Measurements from ENCODE around the gene KLHL28. TPM values are rescaled to one million over a fixed set of nuclear protein-coding genes. Genes with fewer than 3 reads are reported as not detected.

Gene KLHL28
- total RNA-seq, 6 experiments from 2014 or later, result 6.6 to 9.6 (median 8.5) TPM

GRCh38 chr14:44979273-44979672 is 17.5 kb upstream of the KLHL28 start:
- Mint-ChIP-seq H3K4me3 (no peak overlapping the region), H3K27ac (no peak overlapping the region), H3K36me3 (ENCODE audit: low read depth) (no peaks in the 10 kb centered on the region), H3K27me3 (ENCODE audit: insufficient read depth) (no peaks in the 10 kb centered on the region), H3K4me1 (ENCODE audit: low read depth) (peaks cover 19% of the 10 kb centered on the region), H3K9me3 (no peaks in the 10 kb centered on the region)
- DNase-seq, result no peak
- TF ChIP-seq CTCF (IDR thresholded peaks at IDR 0.05), result no peak

GRCh38 chr14:44971459-44971858 is 9.7 kb upstream of the KLHL28 start:
- peaks cover 42% of the 10 kb centered on the region for H3K36me3 Mint-ChIP-seq (ENCODE audit: low read depth)
- no peaks in the 10 kb centered on the region; the same call in 1 of the 2 replicates for H3K27me3 Mint-ChIP-seq (ENCODE audit: insufficient read depth)
- peaks cover 55% of the 10 kb centered on the region for H3K4me1 Mint-ChIP-seq (ENCODE audit: low read depth)
- no peak for TF ChIP-seq CTCF (IDR thresholded peaks at IDR 0.05)
- H3K4me3 Mint-ChIP-seq, result no peak overlapping the region
- no peak overlapping the region for H3K27ac Mint-ChIP-seq
- no peak for DNase-seq
- no peaks in the 10 kb centered on the region; the same call in 1 of the 2 replicates for H3K9me3 Mint-ChIP-seq

GRCh38 chr14:44970907-44971306 is 9.2 kb upstream of the KLHL28 start:
- TF ChIP-seq CTCF (IDR thresholded peaks at IDR 0.05), result no peak
- DNase-seq, result no peak
- no peaks in the 10 kb centered on the region; the same call in 1 of the 2 replicates for H3K9me3 Mint-ChIP-seq
- no peak overlapping the region for H3K27ac Mint-ChIP-seq
- peaks cover 55% of the 10 kb centered on the region for H3K4me1 Mint-ChIP-seq (ENCODE audit: low read depth)
- peaks cover 42% of the 10 kb centered on the region for H3K36me3 Mint-ChIP-seq (ENCODE audit: low read depth)
- no peak overlapping the region for H3K4me3 Mint-ChIP-seq
- no peaks in the 10 kb centered on the region; the same call in 1 of the 2 replicates for H3K27me3 Mint-ChIP-seq (ENCODE audit: insufficient read depth)

GRCh38 chr14:44968714-44969113 is 7.0 kb upstream of the KLHL28 start:
- no peaks in the 10 kb centered on the region; the same call in 1 of the 2 replicates for H3K9me3 Mint-ChIP-seq
- H3K4me3 Mint-ChIP-seq, result 0 out of 2 replicates have a peak overlapping the region, but pooled peaks have one; percentile 3
- no peak for TF ChIP-seq CTCF (IDR thresholded peaks at IDR 0.05)
- H3K4me1 Mint-ChIP-seq (ENCODE audit: low read depth), result peaks cover 76% of the 10 kb centered on the region
- DNase-seq, result no peak
- H3K36me3 Mint-ChIP-seq (ENCODE audit: low read depth), result peaks cover 42% of the 10 kb centered on the region
- no peak overlapping the region for H3K27ac Mint-ChIP-seq
- H3K27me3 Mint-ChIP-seq (ENCODE audit: insufficient read depth), result no peaks in the 10 kb centered on the region; the same call in 1 of the 2 replicates

- TF ChIP-seq CTCF (IDR thresholded peaks at IDR 0.05), result no peak
- DNase-seq, result no peak
- Mint-ChIP-seq H3K27ac (0 out of 2 replicates have a peak overlapping the region, but pooled peaks have one; percentile 30), H3K36me3 (ENCODE audit: low read depth) (peaks cover 41% of the 10 kb centered on the region), H3K4me3 (peak overlapping the region; percentile 76; the same call in 1 of the 2 replicates), H3K9me3 (no peaks in the 10 kb centered on the region; the same call in 1 of the 2 replicates), H3K4me1 (ENCODE audit: low read depth) (peaks cover 74% of the 10 kb centered on the region), H3K27me3 (ENCODE audit: insufficient read depth) (no peaks in the 10 kb centered on the region; the same call in 1 of the 2 replicates)
Measured at GRCh38 chr14:44966601-44967336, 5.0 kb upstream of the KLHL28 start.

All from HFFc6 (cell line).